HG03354 (cell line): ENCODE results near the gene ZNF780B.
"Not testable (repeated sequence)": the region's sequence is repeated elsewhere in the genome, so short reads cannot be mapped to it uniquely, and the experiment has no call there.

Experiments used
- ATAC-seq: cut with Tn5 transposase; IDR thresholded peaks from one replicate; pipeline ENCODE4 v1.9.1; 2021; ENCODE audit warnings: mild to moderate bottlenecking; ENCODE audit not compliant: unreplicated experiment, poor library complexity, severe bottlenecking

Gene ZNF780B

DNA sequence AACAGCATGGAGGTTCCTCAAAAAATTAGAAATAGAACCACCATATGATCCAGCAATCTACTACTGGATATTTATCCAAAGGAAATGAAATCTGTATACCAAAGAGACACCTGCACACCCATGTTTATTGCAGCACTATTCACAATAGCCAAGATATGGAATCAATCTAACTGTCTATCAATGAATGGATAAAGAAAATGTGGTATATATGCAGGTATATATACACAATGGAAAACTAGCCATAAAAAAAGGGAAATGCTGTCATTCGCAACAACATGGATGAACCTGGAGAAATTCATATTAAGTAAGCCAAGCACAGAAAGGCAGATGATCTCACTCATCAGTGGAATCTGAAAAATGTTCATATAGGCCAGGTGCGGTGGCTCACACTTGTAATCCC, 2.5 kb downstream of the ZNF780B start:
- no peak for ATAC-seq

DNA sequence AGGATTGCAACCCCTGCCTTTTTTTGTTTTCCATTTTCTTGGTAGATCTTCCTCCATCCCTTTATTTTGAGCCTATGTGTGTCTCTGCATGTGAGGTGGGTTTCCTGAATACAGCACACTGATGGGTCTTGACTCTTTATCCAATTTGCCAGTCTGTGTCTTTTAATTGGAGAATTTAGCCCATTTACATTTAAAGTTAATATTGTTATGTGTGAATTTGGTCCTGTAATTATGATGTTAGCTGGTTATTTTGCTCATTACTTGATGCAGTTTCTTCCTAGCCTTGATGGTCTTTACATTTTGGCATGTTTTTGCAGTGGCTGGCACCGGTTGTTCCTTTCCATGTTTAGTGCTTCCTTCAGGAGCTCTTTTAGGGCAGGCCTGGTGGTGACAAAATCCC, 14.3 kb downstream of the ZNF780B start:
- ATAC-seq = not testable (repeated sequence)

DNA sequence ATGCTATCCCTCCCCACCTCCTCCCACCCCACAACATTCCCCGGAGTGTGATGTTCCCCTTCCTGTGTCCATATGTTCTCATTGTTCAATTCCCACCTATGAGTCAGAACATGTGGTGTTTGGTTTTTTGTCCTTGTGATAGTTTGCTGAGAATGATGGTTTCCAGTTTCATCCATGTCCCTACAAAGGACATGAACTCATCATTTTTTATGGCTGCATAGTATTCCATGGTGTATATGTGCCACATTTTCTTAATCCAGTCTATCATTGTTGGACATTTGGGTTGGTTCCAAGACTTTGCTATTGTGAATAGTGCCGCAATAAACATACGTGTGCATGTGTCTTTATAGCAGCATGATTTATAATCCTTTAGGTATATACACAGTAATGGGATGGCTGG, 18.0 kb downstream of the ZNF780B start:
- not testable (repeated sequence) for ATAC-seq

DNA sequence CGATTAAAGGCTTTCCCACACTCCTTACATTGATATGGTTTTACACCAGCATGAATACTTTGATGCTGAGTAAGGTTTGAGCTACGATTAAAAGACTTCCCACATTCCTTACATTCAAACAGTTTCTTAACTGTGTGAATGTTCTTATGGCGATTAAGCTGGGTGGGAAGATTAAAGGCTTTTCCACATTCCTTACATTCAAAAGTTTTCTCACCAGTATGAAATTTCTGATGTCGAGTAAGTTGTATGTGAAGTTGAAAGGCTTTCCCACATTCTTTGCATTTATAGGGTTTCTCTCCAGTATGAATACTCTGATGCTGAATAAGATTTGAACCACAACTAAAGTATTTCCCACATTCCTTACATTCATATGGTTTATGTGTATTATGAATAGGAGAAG, 20.0 kb downstream of the ZNF780B start:
- ATAC-seq = no peak

DNA sequence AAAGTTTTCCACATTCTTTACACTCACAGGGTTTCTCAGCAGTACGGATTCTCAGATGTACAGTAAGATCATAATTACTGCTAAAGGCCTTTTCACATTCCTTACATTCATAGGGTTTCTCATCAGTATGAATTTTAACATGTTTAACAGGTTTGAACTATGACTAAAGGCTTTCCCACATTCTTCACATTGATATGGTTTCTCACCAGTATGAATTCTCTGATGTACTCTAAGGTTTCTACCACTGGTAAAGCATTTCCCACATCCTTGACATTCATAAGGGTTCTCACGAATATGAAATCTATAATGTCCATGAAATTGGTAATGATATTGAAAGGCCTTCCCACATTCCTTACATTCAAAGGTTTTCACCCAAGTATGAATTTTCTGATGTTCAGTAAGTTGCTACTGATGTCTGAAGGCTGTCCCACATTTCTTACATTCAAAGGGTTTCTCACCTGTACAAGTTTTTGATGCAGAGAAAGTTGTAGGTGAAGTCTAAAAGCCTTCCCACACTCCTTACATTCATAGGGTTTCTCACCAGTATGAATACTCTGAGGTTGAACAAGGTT, 22.0 kb downstream of the ZNF780B start:
- ATAC-seq = no peak

DNA sequence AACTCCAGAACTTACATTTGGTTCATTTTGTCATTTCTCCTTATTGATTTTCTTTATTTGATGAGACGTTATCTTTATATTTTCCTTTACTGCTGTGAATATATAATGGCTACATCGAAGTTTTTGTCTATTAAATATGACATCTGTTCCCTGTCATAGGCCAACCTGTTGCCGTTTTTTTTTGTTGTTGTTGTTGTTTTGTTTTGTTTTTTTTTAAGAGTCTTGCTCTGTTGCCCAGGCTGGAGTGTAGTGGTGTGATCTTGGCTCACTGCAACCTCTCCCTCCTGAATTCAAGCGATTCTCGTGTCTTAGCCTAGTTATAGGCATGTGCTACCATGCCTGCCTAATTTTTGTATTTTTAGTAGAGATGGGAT, 29.4 kb downstream of the ZNF780B start:
- no peak for ATAC-seq

DNA sequence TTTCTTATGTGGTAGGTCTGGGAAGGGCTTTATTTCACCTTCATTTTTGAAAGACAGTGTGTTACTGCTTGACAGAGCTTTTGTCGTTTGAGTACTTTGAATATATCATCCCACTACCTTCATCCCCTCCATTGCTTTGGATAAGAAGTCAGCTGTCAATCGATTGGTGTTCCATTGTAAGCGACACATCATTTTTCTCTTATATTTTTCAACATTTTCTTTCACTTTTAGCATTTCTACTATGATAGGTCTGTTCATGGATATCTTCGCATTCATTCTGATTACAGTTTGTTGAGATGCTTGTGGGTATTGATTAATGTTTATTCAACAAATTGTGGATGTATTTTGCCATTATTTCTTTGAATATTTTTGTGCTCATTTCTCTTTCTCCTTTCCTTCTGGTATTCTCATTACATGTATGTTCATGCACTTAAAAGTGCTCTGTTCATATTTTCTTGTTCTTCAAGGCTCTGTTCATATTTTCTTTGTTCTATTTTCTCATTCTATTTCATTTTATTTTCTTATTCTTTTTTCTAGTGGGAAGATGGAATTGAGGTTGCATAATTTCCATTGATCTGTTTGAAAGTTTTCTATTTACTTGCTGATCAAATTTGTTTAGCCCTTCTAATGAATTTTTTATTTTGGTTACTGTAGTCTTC, 30.0 kb downstream of the ZNF780B start:
- ATAC-seq = no peak

DNA sequence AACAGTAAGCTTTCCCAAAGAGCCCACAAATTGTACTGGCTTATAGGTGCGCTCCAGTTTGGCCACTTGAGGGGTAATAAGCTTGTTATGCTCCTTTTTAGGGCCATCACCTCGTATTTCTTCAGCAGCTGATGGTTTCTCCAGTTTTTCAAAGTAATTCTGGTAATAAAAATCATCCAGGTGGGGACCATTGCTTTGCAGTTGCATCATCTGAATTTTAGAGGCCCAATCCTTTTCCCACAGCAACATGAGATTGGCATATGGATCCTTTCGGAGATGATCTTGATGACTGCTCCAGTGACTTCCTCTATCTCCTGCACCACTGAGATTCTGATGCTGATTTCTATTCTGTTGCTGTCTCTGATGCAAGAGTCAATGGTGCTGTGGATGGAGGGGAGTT, 32.1 kb downstream of the ZNF780B start:
- no peak for ATAC-seq

DNA sequence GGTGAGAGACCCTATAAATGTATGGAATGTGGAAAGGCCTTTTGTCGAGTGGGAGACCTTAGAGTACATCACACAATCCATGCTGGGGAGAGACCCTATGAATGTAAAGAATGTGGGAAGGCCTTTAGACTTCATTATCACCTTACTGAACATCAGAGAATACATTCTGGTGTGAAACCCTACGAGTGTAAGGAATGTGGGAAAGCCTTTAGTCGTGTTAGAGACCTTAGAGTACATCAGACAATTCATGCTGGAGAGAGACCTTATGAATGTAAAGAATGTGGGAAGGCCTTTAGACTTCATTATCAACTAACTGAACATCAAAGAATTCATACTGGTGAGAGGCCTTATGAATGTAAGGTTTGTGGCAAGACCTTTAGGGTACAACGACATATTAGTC, 42.0 kb downstream of the ZNF780B start:
- ATAC-seq = no peak

DNA sequence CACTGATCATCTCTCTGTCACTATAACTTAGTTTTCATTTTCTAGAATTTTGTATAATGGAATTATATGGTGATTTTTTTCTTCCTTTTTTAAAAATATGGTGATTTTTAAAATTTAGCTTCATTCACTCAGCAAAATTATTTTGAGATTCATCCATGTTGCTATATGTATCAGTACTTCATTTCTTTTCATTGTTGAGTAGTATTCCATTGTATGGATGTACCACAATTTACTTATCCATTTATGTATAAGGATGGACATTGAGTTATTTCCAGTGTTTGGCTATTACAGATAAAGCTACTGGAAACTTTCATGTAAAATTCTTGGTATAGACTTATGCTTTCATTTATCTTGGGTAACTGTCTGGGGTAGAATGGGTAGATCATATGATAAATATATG, 46.4 kb downstream of the ZNF780B start:
- ATAC-seq = no peak

DNA sequence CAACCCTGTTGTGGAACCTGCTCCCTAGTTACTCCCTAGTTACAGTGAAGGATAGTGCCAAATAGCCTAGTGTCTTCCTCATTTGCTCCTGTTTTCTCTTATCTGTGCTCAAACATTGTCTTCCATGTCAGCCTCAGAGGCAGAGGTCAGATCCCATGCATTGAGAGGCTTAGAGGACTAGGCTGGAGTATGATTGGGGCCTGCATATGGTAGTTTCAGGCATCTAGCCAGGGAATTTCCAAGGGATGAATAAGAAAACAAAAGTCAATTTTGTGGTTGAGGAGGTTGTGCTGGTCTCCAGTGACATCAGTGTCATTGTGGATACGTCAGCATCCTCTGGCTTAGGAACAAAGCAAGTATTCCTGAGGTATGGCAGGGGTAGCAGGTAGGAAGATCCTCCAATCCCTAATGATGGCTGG, 49.7 kb downstream of the ZNF780B start:
- no peak for ATAC-seq

DNA sequence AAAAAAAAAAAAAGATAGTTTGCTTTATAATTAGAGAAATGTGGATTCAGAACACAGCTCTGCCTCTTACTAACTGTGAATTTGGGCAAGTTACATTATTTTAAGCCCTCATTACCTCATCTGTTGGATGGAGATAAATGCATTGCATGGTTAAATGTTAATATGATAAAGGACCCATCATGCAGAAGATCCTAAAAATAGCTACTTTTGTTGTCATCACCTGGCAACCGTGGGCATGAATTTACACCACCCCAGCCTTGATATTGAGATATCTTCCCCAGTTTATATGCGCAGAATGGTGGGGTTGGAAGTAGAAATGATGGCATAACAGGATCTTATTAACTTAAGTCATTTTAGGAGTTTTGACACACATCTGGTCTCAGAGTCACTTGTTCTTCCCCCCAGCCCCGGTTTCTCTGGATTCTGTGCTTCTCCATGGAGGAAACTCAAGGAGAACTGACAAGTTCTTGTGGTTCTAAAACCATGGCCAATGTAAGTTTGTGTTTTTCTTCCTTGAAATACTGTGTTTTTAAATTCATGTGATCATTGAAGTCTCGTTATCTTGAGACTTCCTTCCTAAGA, 50.2 kb downstream of the ZNF780B start:
- ATAC-seq = no peak

DNA sequence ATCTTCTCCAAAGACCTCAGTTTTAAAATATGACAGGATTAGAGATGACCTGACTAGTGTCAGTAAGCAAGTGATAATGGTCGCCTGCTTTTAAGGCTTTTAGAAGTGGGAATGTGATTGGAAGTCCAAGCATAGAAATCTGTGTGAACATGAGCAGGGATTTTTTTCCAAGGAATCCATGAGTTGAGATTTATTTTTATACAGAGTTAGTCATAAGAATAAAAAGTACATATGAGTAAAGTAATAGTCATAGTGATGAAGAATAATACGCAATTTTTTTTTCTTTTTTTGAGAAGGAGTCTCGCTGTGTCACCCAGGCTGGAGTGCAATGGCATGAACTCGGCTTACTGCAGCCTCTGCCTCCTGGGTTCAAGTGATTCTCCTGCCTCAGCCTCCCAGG, 57.5 kb downstream of the ZNF780B start:
- ATAC-seq = no peak

DNA sequence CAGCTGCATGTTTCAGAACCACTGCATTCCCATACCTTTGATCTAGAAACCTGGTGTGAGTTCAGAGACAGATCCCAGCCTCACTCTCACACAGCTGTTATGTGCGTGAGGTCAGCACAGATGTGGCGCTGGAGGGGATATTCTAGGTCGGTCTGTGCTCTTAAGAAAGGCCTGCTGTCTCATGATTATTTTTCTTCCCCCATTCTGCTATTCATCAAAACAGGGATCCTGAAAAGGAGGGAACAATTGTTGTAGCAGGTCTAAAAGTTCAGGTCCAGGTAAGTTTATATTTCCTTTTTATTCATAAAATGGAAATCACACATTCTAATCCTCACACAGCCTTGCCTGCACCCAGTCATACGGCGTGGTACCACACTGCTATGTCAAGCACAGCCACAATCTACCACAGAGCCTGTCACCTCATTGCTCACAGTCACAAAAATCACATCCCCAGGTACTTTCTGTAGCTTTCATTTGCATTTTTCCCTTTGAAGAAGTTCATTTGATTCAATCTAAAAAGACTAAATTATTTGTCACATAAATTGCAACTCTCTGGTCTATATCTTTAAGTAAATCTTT, 58.3 kb downstream of the ZNF780B start:
- no peak for ATAC-seq

DNA sequence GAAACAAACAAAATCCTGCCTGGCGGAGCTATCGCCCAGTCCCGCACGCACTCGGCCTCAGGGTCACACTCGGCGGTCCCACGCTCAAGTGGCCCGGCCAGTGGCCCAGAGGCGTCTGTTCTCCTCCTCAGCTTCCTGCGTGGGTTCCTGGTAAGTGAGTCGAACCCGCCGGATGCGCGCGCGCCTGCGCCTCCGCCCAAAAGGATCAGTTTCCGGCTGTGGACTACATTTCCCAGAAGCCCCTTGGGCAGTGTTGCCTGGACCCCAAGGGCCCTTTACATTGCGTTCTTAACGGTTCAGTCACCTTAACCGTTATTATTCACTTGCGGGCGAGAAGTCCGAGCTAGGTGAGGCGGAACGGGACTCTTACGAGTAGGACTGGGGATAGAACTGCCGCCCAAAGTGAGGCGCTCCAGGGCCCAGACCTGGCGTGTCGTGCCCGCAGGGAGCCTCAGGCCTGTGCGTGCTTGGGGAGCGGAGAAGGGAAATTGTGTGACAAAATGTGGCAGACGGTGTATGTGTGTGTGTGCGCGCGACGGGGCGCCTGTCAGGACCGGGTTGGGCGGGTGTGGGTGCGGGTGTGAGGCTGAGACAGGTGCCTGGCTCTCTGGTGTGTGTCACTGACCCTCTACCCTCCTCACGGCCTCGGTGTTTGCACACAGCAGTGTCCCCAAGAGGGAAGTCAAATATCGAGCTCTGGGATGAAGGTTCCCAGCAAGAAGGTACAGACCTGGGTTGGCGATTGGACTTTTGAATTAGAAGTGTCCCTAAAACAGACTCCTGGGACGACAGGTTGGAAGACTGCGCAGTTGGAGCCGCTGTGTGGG, 59.0 kb downstream of the ZNF780B start, which contains the start of gene ZNF546:
TSS of gene ZNF546 (plus strand) at position 250 of the 827 bp plus-strand sequence. CDS start 1,267 bp downstream, outside the sequence.
- peak; percentile 90 for ATAC-seq

DNA sequence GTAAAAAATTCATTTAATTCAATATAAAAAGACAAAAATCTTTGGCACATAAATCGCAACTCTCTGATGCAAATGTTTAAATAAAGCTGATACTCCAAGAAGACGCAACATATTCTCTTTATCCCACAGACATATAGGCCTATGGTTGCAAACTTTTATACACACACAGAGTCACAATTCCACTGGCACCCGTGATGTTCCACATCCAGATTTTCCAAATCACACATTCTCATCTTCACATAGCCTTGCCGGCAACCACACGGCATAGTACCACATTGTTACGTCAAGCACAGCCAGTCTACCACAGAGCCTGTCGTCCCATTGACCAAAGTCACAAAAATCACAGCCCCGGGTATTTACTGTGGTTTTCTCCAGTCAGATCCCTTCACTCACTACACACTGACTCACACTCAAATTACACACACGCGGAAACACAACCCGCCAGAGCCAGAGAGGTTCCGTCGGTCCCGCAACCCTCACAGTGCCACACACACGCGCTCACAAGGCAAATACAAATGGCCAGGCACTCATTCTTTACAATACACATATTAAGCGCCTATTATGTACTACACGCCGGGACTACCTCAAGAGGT, 59.7 kb downstream of the ZNF780B start:
- peak; percentile 27 for ATAC-seq

DNA sequence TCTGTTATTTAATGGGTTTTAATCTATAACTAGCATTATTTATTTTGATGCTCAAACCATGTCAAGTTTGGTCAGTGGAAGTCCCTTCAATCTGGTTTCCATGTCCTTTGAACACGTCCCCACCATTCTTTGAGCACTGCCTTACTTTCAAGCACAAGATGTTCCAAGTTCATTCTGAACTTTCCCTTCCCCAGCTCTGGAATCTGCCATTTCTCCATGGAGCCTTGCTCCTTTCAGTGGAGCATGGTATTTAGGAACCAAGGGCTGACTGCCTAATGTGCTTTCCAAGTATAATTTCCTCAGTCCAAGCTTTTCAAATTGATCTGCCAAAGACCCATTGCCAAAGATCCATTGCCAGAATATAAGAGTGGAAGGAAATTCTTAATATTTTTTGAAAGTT, 60.2 kb downstream of the ZNF780B start:
- no peak for ATAC-seq

DNA sequence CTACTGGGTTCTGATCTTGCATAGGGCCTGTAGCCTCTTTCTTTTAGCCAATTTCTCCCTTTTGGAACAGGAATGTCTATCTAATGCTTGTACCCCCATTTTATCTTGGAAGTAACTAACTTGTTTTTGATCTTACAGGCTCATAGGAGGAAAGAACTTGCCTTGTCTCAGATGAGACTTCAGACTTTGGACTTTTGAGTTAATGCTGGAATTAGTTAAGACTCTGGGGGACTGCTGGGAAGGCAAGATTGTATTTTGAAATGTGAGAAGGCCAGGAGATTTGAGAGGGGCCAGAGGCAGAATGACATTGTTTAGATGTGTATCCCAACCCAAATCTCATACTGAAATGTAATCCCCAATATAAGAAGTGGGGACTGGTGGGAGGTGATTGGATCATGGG, 61.7 kb downstream of the ZNF780B start:
- ATAC-seq = no peak

DNA sequence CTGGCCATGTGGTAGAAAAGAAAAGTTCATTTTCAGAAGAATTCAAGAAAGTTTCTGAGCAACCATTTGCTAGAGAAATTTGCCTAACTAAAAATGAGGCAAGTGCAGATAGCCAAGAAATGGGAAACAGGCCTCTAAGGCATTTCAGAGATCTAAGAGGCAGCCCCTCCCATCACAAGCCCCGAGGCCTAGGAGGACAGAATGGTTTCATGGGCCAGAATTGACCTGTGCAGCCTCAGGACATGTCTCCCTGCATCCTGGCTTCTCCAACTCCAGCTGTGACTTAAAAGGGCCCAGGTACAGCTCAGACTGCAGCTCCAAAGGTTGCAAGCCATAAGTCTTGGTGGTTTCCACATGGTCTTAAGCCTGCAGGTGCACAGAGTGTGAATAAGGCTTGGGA, 62.4 kb downstream of the ZNF780B start:
- ATAC-seq = no peak

DNA sequence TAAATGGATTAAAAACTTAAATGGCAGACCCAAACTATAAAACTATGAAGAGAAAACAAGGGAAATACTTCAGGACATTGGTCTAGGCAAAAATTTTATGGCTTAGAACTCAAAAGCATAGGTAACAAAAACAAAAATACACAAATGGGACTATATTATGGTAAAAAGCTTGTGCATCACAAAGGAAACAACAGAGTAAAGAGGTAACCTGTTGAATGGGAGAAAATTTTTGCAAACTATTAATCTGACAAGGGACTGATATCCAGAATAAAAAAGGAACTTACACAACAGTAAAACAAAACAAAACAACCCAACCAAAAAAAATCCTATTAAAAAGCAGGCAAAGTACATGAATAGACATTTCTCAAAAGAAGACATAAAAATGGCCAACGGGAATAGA, 68.4 kb downstream of the ZNF780B start:
- no peak for ATAC-seq
